ENCODE results near the gene EMID1.

DNA sequence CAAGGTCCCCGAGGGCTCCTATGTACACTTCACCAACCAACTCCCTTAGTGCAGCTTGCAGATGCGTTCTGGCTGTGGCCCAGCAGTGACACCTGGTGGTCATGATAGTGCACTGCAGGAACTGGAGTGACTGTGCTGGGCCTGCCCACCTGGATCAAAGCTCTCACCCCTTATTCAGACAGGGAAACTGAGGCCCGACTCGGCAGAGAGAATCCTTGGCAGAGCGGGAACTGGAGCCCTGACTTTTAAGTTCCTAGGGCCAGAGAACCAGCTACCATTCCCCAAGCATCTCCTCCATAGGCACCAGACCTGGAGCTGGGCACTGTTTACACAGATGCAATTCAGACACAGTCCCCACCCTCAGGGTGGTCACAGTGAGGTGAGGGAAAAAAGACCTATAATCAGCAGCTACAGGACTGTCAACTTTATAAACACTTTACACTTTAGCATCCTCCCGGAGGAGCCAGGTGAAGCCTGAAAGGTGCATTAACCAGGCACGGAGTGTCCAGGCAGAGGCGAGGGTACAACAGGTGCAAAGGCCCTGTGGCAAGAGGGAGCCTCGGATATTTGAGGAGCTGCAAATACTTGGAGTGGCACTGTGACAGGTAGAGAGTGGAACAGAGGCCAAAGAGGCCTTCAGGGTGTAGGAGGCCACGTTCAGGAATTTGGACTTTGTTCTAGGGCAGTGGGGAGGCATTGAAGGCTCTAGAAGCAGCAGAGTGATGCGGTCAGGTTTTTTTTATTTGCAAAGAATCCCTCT, 40.1 kb downstream of the EMID1 start:
- no peak for TF ChIP-seq POLR2A (IDR thresholded peaks at IDR 0.05; ENCODE audit: low read length)
- TF ChIP-seq GATA1 (IDR thresholded peaks at IDR 0.05; ENCODE audit: low read depth, low read length): no peak

Measured in erythroblast (primary cell).